Measurements from ENCODE around the gene C4B. TPM values are rescaled to one million over a fixed set of nuclear protein-coding genes. Genes with fewer than 3 reads are reported as not detected.

Gene C4B
- total and polyA plus RNA-seq, 2 experiments from 2014 or later = 68.9 to 80.0 TPM

DNA sequence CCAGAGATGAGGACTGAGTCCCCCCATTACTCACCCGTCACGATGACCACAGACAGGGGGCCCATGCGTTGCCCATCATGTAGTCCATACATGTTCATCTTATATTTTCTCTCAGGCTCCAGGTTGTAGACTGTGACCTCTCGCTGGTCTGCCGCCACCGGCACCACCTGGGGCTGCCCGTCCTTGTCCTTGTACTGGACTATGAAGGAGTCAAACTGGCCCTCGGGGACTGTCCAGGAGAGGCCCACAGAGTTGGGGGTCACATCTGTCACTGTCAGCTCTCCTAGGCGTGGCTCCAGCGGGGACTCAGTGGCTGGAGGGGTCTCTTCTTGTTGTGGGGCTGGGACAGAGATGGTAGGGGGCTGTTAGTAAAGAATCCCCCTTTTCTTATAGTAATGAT is 59.0 kb downstream of the C4B start:
- Histone ChIP-seq H3K9me2 (replicated peaks; ENCODE audit: insufficient read depth) (no peaks in the 10 kb centered on the region), H4K20me1 (ENCODE audit: insufficient read depth, poor library complexity, severe bottlenecking) (no peaks in the 10 kb centered on the region), H3K79me2 (no peaks in the 10 kb centered on the region), H2AFZ (no peak overlapping the region), H3K27me3 (no peaks in the 10 kb centered on the region), H3K4me2 (no peak overlapping the region), H3K36me3 (replicated peaks; ENCODE audit: insufficient read depth, low read depth) (no peaks in the 10 kb centered on the region), H3K4me3 (no peak overlapping the region), H3K27ac (no peak overlapping the region), H3K9me3 (ENCODE audit: low read depth) (no peaks in the 10 kb centered on the region), H3K4me1 (ENCODE audit: insufficient read depth) (peaks cover 8% of the 10 kb centered on the region)
- DNase-seq (ENCODE audit: low spot score) = no peak
- TF ChIP-seq, protein P1, sequence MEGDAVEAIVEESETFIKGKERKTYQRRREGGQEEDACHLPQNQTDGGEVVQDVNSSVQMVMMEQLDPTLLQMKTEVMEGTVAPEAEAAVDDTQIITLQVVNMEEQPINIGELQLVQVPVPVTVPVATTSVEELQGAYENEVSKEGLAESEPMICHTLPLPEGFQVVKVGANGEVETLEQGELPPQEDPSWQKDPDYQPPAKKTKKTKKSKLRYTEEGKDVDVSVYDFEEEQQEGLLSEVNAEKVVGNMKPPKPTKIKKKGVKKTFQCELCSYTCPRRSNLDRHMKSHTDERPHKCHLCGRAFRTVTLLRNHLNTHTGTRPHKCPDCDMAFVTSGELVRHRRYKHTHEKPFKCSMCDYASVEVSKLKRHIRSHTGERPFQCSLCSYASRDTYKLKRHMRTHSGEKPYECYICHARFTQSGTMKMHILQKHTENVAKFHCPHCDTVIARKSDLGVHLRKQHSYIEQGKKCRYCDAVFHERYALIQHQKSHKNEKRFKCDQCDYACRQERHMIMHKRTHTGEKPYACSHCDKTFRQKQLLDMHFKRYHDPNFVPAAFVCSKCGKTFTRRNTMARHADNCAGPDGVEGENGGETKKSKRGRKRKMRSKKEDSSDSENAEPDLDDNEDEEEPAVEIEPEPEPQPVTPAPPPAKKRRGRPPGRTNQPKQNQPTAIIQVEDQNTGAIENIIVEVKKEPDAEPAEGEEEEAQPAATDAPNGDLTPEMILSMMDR (IDR thresholded peaks at IDR 0.05; ENCODE audit: poor library complexity) = no peak
- TF ChIP-seq EZH2phosphoT487 (IDR thresholded peaks at IDR 0.05; ENCODE audit: low read depth, severe bottlenecking, unreplicated experiment) (no peak), EZH2 (IDR thresholded peaks at IDR 0.05; ENCODE audit: borderline replicate concordance) (no peak)
- WGBS (ENCODE audit: low lambda C conversion rate, missing lambda C conversion rate) = over 99% methylated on average over 10 of the region's 10 CpGs

DNA sequence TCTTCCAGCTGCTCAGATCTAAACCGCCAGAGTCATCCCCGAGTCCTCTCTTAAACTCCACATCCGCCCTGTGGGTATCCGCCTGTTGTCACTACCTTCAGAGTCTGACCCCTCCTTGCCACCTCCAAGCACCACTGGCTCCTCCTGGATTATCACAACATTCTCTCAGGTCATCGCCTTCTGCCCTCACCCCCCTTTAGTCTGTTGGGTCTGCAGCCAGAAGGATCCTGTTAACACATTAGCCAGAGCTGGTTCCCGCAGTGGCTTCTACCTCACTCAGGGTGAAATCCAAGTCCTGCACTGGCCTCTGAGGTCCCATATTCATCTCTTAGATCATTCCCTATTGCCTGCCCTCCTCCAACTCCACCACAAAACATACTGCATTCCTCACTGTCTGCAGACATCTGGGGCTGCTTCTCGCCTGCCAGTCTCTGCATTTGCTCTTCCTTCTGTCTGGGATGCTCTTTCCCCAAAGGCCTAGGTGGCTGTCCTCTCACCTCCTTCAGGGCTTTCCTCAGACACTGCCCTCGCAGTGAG is 60.5 kb downstream of the C4B start:
- 79% methylated on average over 8 of the region's 8 CpGs for WGBS (ENCODE audit: low lambda C conversion rate, missing lambda C conversion rate)

DNA sequence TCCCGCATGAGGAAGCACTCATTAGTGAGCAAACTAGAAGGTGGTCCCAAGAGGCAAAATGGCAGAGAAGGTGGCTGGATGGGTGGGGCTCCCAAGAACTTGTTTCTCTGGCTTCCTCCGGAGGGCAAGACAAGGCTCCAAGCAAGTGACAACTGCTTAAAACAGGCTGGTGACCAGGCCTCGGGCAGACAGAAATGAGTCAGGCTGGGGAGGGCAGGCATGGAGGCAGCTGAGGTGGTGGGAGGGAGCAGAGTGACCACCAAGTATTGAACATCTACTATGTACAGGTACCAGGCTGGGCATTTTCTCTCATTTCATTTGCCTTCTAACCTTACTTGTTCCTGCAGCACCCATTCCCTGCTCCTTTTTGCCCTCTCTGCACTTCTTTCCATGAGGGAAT is 61.2 kb downstream of the C4B start:
- no peak overlapping the region for H2AFZ ChIP-seq
- DNase-seq (ENCODE audit: low spot score) = no peak
- H3K27me3 ChIP-seq = no peaks in the 10 kb centered on the region
- H3K36me3 ChIP-seq (replicated peaks; ENCODE audit: insufficient read depth, low read depth) = no peaks in the 10 kb centered on the region
- no peak overlapping the region for H3K4me3 ChIP-seq
- 84% methylated on average over 3 of the region's 3 CpGs for WGBS (ENCODE audit: low lambda C conversion rate, missing lambda C conversion rate)
- H4K20me1 ChIP-seq (ENCODE audit: insufficient read depth, poor library complexity, severe bottlenecking) = no peaks in the 10 kb centered on the region
- no peak overlapping the region for H3K27ac ChIP-seq
- H3K9me3 ChIP-seq (ENCODE audit: low read depth) = no peaks in the 10 kb centered on the region
- TF ChIP-seq EZH2phosphoT487 (IDR thresholded peaks at IDR 0.05; ENCODE audit: low read depth, severe bottlenecking, unreplicated experiment) = no peak
- TF ChIP-seq EZH2 (IDR thresholded peaks at IDR 0.05; ENCODE audit: borderline replicate concordance) = no peak
- TF ChIP-seq, protein P1 (IDR thresholded peaks at IDR 0.05; ENCODE audit: poor library complexity) = no peak
- H3K4me1 ChIP-seq (ENCODE audit: insufficient read depth) = peaks cover 8% of the 10 kb centered on the region
- no peaks in the 10 kb centered on the region for H3K9me2 ChIP-seq (replicated peaks; ENCODE audit: insufficient read depth)
- no peak overlapping the region for H3K4me2 ChIP-seq
- H3K79me2 ChIP-seq = no peaks in the 10 kb centered on the region

More for the DNA sequence above, 60.5 kb downstream of the C4B start:
- Histone ChIP-seq H3K4me1 (ENCODE audit: insufficient read depth) (peaks cover 8% of the 10 kb centered on the region), H3K27me3 (no peaks in the 10 kb centered on the region), H3K36me3 (replicated peaks; ENCODE audit: insufficient read depth, low read depth) (no peaks in the 10 kb centered on the region), H3K4me3 (no peak overlapping the region), H3K79me2 (no peaks in the 10 kb centered on the region), H3K9me2 (replicated peaks; ENCODE audit: insufficient read depth) (no peaks in the 10 kb centered on the region), H3K4me2 (no peak overlapping the region), H3K9me3 (ENCODE audit: low read depth) (no peaks in the 10 kb centered on the region), H2AFZ (no peak overlapping the region), H4K20me1 (ENCODE audit: insufficient read depth, poor library complexity, severe bottlenecking) (no peaks in the 10 kb centered on the region), H3K27ac (no peak overlapping the region)
- TF ChIP-seq EZH2phosphoT487 (IDR thresholded peaks at IDR 0.05; ENCODE audit: low read depth, severe bottlenecking, unreplicated experiment) = no peak
- TF ChIP-seq EZH2 (IDR thresholded peaks at IDR 0.05; ENCODE audit: borderline replicate concordance) = no peak
- TF ChIP-seq, protein P1 (IDR thresholded peaks at IDR 0.05; ENCODE audit: poor library complexity) = no peak
- no peak for DNase-seq (ENCODE audit: low spot score)
